Esophagus squamous epithelium (tissue), 4 donors: ENCODE data around the gene BDP1.

Experiments
- POLR2A ChIP-seq, 4 donors: fragments of 450-650 bp; IDR thresholded peaks; one replicate each; pipeline ENCODE4 v1.6.1; 2017; ENCODE audit warnings: antibody characterized with exemption in 4 of 4, mild to moderate bottlenecking in 4 of 4, moderate library complexity in 3 of 4
- TF ChIP-seq, protein P1 (sequence below), 6 experiments: fragments of 450-650 bp in 4 of 6; fragments of 200-600 bp in 2 of 6; sonication (generic) in 2 of 6; IDR thresholded peaks; one replicate each; pipeline ENCODE4 v1.5.1; 2016 to 2019; ENCODE audit warnings: antibody characterized with exemption in 6 of 6, mild to moderate bottlenecking in 4 of 6, moderate library complexity in 4 of 6

- TF ChIP-seq, protein P1, sequence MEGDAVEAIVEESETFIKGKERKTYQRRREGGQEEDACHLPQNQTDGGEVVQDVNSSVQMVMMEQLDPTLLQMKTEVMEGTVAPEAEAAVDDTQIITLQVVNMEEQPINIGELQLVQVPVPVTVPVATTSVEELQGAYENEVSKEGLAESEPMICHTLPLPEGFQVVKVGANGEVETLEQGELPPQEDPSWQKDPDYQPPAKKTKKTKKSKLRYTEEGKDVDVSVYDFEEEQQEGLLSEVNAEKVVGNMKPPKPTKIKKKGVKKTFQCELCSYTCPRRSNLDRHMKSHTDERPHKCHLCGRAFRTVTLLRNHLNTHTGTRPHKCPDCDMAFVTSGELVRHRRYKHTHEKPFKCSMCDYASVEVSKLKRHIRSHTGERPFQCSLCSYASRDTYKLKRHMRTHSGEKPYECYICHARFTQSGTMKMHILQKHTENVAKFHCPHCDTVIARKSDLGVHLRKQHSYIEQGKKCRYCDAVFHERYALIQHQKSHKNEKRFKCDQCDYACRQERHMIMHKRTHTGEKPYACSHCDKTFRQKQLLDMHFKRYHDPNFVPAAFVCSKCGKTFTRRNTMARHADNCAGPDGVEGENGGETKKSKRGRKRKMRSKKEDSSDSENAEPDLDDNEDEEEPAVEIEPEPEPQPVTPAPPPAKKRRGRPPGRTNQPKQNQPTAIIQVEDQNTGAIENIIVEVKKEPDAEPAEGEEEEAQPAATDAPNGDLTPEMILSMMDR (IDR thresholded peaks at IDR 0.05) = no peak
- no peak for TF ChIP-seq POLR2A (IDR thresholded peaks at IDR 0.05)
Observed at GRCh38 chr5:71564895-71565294, 109.4 kb downstream of the BDP1 start.
